Stimulated activated CD8-positive, alpha-beta memory T cell treated with anti-CD3 and anti-CD28 coated beads, Interleukin-7, amount 100 ng/mL, for 48 hours (primary cell): ENCODE results near the gene MEF2C.

ENCODE experiments used
- DNase-seq, 2 donors: peaks; one replicate each; pipeline ENCODE4 v3.0.0-alpha.2; 2020; ENCODE audit warnings: low read depth in 1 of 2; ENCODE audit errors: extremely low read depth in 1 of 2

MEF2C gene

DNA sequence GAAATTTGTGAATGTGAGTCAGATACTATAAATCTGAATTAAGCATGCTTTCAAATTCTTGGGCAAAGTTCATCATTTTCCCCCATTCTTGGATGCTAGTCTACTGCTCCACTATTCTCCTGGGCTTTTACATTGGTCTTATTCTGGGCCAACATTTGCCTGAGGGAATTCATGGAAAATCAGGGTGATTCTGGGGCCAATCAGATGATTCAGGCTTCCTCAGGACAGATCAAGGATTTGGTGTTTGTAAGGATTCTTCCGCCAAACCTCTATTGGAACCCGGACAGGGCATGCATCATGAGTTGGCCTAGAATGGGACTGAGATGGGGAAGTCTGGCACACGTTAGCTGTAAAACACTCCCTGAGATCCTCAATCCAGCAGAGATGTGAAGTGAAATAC, 113.8 kb downstream of the MEF2C start:
- no peak for DNase-seq

DNA sequence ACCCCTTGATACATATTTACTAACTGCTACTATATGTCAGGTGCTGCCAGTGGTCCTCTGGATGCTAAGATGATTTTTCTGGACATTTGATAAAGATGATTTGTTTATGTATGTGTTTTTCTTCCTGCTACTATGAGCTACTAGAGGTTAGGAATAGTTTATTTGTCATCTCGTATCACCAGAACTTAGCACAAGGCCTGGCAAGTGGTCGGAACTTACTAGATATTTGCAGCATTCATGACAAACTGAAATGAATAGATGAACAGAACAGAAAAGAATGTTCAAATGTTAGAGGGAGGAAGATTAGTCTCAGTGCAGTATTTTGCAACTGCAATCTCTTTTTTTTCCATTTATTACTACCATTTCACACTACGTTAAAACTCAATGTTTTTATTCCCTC, 114.6 kb downstream of the MEF2C start:
- DNase-seq, result no peak

DNA sequence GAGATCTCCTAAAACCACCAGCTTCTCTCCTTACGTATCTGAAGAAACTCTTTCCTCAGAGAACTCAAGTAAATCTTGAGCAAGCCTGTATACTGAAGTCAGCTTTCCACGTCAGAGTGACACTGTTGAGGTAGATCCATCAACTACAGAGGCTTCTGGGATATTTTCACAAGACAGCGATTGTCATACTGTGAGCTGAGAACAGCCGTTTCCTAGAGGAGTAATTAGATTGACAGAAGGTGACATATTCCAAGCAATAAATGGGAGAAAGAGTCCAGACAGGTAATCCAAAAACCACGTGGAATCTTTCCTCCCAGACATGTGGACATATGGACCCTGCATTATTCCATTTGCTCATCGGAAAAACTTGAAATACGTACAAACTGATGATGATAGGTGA, 117.2 kb downstream of the MEF2C start:
- DNase-seq, result no peak

DNA sequence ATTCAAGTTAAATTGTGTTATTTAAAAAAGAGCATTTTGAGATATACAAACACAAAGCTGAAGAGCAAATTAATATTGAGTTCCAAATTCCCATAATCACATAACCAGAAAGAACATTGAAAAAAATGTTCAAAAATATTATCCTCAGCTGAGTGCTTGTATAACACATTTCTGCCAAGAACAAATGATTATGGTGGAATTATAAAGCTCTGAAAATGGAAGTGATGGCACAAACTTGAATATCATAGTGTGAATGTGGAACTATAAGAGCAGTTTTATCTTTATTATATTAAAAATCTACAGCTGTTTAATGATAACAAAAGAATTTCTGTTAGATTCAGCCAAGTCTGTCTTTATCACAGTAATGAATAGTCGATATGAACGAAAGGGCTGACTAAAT, 117.8 kb downstream of the MEF2C start:
- DNase-seq, result no peak

DNA sequence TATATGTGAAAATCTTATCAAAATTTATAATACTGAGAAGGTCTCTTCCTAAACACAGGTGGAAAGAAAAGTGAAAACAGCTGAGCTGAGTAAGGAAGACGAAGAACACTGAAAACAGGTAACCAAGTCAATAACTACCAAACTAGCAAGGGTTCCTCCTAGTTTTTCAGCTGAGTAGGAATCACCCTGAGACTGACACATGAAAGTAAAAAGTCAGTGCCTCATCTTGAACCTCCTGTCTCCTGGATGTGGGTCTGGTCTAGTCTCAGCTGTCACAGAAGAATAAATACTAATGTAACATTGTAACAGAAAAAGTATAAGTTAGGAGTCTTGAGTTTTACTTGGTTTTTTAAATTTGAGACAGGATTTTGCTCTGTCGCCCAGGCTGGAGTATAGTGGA, 121.0 kb downstream of the MEF2C start:
- DNase-seq, result no peak

DNA sequence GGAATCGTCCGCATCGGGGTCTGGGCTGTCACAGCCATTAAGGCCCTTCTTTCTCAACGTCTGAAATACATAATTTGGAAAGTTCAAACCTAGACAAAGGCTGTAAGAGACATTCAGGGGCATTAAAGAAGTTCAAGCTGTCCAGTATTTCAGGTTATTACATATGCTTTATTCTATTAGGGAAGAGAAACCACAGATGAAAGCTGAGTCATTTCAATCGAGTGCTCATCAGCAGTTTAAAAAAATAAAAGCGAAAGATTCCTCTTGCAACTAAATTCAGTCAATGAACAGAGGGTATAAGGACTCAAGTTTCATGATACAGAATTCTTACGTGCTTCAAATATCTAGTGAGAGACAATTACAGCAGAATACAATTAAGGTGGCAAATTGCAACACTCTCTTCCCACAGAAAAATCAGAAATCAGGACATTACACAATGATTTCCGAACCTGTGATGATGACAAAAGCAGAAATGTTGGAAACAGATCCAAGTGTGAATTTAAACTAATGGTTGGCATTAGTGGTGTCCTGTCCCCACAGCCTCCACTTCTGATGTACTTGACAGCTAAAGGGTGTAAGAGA, 121.6 kb downstream of the MEF2C start:
- no peak for DNase-seq

DNA sequence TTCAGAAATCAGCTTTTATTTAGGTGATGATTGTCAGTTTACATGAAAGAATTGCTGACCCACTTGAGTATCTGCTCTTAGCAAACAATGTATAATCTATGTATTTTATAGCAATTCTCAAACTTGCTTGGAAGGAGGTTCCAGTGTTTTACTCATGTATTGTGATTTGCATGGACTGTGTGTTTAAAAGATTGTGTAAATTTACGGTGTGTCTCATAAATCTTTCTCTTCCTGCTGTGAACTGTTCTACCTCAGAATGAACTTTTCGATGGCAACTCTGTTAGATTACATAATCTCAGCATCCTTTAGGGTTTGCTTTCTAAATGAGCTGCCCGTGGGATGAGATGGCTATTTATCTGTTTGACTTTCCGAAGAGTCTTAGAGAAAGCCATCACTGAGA, 122.5 kb downstream of the MEF2C start:
- DNase-seq, result no peak

DNA sequence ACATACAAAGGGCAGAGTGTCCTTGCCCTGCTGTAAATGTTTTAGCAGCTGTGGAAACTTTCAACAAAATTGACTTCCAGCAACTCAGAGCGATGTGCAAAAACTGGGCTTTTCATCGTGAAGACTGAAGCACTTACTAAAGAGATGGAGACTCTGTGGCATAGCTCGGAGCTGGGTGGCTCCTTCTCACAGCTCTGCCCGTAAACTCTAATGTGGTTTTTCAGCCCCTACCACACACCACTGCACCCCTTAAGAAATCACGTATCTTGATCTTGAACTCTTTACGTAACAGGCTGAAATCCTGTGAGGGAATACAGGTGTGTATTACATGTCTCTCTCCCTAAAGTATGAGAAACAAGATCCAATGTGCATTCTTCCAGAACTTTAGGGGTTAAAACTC, 124.4 kb downstream of the MEF2C start:
- DNase-seq, result no peak

DNA sequence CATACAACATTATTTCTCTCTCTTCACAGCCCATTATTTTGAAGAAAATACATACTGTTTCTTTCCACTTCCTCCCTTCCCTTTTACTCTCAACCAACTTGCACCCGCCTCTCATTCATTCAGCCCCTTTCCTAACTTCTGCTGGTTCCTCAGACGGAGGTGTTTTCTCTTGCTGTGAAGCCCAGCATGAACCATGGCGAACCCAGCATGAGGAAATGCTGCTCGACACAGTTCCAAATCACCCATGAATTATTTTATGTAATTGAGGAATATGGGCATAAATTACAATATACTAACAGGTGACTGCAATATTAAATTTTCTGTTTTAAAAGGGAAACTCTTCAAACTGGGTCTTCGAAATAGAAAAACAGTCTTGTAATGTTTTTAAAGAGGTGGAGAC, 124.8 kb downstream of the MEF2C start:
- no peak for DNase-seq

DNA sequence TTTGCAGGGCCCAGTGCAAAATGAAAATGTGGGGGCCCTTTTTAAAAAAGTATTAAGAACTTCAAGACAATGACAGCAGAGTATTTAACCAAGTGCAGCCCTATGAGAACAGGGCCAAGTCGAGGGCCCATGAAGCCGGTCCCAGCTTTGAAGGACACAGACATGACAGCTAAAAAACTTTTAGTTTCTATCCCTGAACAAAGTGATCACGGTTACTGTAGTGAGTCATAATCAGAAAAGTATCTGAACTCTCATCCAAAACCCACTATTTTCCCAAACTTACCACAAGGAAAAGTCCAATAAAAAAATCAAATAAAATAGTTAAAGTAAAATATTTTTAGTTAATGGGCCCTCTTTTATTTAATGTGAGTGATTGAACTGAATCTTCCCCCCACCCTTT, 126.0 kb downstream of the MEF2C start:
- no peak for DNase-seq

DNA sequence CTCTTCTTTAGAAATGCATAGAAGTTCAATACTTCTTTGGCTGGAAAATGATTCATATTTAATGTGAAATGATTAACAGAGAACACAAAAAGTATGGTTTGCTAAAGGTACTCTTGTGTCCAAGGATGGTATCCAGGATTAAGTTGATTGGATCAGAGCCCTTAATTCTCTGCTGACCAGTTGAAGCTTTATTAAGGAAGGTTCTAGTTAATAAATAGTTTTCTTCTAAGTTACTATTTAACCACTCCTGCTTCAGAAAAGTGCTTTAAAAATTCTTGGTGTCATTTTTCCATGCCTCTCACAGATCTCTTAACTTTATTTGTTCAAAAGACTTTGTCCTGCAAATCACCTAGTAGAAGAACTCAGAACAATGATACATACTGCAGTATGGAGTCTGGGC, 134.3 kb downstream of the MEF2C start:
- DNase-seq, result no peak

DNA sequence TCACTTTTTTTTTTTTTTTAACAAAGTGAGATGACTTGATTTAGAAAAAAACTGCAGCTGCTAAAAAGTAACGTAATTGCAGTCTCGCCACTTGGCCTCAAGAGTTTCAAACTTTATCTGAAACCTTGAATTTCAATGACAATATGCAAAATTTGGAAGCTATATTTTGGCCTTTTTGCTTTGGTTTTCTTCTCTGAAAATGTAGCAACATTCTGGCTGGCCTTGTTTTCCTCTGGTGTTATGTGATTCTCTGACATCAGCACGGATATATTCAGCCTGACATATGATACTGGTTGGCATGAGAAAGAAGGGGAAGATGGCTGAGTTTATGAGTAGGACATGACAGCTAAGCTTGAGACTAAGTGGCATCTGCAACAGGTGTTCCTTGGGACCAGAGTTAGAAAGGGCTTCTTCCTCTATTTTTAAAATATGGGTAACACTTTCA, 136.5 kb downstream of the MEF2C start:
- no peak for DNase-seq

DNA sequence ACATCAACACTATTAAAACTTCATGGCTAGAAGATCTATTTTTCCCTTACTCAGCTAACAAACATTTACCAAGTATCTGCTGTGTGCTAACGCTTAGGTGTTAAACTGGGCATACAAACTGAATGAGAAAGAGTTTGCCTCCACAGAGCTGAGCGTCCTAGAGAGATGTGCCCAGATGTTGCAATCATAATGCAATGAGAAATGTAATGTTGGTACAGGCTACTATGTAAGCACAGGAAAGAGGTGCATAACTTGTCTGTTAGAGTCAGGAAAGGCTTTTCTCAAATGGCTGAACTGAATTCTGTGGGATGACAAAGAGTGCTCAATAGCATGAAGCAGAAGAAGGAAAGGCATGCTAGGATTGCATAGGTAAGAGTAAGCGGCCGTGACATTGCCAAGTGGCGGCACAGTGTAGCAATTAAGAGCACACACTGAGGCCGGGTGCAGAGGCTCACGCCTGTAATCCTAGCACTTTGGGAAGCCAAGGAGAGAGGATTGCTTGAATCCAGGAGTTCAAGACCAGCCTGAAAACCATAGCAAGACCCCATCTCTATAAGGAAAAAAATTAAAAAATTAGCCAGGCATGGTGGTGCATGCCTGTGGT, 137.8 kb downstream of the MEF2C start:
- no peak for DNase-seq

DNA sequence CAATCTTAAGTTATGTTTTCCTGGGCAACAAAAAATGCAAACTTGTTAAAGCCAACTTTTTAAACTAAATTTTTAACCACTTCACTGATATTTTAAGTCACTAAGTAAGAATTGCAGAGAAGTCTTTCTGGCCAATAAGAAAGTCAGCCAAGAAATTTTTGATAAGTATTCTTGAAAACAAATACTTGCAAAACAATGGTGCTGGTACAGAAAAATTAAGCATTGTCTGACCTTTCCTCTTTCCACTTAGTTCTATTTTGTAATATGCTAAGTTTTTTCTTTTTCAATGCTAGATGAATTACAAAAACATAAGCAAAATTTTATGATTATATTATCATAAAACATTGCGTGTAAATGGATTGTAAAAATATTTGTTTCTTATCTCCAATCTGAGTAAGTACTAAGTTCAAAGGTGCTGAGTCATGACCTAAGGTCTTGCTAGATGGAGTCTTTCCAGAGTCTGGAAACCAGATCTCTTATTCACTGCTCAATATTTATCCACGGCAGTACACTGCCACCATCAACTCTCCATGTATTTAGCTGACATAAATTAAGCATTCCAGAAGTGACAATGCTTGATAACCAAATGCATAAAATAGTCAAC, 139.7 kb downstream of the MEF2C start:
- no peak for DNase-seq

DNA sequence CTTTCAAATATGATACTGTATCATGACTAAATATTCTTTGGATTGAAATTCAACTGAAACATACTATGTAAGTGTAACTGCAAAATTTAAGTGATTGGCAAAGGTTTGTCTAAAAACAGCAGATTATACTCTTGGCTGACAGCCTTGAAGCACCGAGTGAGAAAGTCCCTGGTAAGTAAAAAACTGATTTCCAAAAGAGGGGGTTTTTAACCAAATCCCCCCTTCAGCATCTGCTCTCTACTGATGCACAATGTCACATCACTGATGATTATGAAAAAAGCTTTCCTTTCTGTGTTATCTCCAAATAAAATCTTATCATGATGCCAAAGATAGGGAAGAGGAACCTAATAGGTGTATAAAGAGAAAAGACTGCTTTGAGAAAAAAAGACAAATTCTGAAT, 141.0 kb downstream of the MEF2C start:
- DNase-seq, result no peak

DNA sequence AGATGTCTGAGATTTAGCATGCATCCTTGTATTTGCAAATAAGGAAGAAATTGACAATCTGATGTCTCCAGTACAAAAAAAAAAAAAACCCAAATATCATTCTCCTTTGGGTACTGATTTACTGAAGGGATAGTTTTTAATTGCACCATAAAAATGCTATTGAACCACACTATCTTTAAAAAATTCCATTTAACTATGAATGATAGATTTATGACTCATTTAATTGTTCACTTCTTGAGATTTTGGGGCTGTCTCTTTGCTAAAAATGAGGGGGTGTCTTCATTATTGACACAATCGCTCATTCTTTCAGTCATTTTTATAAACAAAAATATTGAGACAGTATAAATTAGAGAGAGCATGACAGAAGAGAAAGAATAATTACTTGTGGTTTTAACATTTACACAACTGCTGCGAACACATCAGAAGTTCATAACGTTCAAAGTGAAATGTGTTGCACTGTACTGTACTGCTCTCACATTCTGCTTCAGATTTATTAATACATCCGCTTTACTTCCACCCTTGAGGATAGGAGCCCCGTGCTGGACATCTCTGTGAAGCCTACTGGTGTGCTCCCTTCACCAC, 142.3 kb downstream of the MEF2C start:
- DNase-seq, result no peak

DNA sequence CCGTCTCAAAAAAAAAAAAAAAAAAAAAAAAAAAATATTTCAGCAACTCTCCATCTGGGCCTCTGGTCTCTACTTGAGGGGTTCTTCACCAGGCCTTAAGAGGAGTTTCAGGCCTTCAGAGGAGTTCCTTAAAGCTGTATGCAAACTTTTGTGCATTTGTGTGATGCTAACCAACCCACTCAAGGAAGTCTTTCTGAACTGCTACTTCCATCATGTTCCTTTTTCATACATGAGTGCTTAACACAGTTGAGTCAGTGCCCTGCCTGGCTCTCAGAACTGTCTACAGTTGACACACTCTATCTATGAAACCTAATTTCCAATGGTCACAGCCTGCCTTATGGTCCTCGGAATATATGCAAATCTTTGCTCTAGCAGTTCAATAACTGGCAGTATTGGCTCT, 146.5 kb downstream of the MEF2C start:
- DNase-seq, result no peak

DNA sequence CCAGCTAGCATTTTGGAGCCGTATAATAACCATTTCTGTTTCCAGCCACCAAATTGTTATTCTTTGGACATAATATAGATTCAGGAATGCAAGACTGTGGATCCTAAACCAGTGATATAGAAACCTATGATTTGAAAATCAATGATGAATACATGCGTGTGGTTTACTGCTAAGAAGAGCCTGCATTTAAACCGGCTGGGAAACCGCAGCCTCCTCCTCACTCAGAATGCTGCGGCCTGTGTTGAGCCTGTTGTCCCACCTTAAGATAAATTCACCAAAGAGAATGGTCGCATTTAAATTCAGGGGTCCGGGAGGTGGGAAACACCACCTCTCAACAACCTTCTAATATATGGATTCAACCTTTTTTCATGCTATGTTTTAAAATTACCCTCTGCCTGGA, 148.0 kb downstream of the MEF2C start:
- no peak for DNase-seq

DNA sequence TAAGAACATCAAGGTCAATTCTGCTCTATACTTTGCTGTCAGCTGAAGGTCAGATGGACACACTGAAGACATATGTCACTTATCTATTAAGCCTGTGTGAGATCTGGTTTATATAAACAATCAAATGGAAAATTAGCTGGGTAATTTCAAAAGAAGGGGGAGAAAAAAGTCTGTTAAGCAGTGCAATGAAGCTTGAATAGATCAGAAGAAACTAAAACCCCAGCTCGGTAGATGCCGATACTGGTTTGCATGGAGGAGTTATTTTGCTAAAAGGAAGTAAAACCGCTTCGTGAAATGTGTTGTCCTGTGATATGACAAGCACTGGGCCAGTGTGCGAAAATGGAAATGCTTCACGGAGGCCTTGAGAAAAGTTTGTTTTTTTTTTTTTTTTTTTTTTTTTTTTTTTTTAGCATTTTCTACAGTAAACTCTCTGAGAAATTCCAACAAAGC, 148.8 kb downstream of the MEF2C start:
- DNase-seq, result no peak

DNA sequence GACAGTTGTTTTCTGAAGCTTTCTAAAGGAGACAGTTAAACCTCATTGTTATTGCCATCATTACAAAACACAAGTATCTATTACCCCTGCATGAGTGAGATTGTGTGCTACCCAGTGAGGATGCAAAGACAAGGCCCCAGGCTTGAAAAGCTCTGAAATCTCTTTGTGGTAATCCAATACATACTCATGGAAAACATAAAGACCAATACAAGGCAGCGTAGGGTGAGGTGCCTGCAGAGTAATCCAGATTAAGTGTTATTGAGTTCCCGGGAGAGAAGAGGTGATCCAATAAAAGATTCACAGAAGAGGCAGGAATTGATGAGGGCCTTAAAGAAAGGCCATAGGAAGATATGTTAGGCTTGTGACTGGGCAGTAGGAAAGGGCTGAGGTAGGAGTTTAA, 150.1 kb downstream of the MEF2C start:
- no peak for DNase-seq

DNA sequence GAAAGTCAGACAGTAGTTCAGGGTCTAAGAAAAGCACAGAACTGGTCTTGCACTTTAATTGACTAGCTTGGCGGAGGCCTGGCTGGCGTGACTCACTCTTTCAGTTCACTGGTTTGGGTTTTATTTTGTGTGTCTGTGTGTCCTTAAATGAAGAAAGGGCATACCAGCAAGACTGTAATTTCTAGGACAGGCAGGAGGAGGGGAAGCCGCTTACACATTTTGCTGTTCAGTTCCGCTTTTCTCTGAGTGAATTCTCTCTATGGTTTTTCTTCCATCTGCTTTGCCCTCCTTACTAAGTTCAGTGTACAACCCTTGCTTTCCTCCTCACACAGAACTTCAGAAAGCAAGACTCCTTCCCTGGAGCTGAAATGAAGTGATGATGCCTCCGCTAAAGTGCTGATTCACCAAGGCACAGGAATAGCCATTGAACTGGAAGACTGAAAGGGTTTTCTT, 150.8 kb downstream of the MEF2C start:
- no peak for DNase-seq

DNA sequence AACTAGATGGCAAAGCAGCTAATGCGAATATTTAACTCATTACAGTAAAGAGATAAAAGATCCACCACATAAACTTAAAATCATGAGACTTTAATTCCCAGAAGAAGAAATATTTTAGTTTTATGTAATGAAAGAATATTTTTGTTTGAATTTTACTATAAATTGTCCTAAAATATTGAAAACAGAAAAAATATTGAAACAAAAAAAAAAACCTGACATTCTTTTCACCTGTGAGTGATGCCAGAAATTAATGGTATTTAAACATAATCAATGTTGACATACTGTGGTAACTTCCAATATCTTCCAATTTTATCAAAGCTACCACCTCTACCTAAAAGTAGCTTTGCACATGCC, 153.2 kb downstream of the MEF2C start:
- DNase-seq, result no peak
